ENCODE results near the gene DLX4.

The DLX4 gene

DNA sequence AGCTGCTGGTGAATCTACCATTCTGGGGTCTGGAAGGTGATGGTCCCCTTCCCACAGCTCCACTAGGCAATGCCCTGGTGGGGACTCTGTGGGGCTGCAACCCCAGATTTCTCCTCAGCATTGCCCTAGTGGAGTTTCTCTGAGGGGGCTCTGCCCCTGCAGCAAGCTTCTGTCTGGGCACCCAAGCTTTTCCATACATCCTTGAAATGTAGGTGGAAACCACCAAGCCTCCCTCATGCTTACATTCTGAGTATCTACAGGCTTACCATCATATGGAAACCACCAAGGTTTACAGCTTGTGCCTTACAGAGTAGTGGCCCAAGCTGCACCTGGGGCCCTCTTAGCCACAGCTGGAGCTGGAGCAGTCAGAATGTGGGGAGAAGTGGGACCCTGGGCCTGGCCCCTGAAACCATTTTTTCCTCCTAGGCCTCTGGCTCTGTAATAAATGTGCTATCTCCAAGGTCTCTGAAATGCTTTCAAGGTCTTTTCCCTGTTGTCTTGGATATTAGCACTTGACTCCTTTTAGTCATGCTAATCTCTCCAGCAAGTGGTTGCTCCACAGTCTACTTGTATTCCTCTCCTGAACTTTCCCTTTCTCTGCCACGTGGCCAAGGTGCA, 45.6 kb downstream of the DLX4 start:
- no peak for DNase-seq (ENCODE audit: low spot score)

DNA sequence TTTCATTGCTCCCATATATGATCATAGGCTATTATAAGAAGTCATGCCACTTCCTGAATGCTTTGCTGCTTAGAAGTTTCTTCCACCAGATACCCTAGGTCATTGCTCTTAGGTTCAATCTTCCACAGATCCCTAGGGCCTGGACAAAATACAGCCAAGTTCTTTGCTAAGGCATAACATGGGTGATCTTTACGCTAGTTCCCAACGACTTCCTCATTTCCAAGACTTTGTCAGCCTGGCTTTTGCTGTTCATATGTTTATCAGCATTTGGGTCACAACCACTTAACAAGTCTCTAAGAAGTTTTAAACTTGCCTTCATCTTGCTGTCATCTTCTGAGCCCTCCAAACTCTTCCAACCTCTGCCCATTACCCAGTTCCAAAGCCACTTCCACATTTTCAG, 46.2 kb downstream of the DLX4 start:
- no peak for DNase-seq (ENCODE audit: low spot score)

DNA sequence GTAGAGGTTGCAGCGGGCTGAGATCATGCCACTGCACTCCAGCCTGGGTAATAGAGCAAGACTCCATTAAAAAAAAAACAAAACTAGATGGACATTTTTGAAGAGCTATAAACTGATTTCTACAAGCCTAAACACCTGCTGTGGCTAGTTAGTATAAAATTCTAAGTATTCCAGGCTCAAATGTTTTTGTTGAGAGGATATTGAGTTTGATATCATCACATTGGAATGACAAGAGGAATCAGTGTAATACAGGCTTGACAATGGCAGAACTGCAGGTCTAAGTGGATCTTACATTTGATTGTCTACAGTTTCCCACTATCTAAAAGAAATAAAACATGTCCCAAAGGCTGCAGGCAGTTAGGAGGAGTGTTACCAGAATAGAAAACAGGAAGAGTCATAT, 49.9 kb downstream of the DLX4 start:
- no peak for DNase-seq (ENCODE audit: low spot score)

GRCh38 chr17:50020841-50021599, 52.0 kb downstream of the DLX4 start:
- no peak for DNase-seq (ENCODE audit: low spot score)

- DNase-seq (ENCODE audit: low spot score), result no peak
These were observed 52.8 kb downstream of the DLX4 start for GRCh38 chr17:50021681-50022370.

DNA sequence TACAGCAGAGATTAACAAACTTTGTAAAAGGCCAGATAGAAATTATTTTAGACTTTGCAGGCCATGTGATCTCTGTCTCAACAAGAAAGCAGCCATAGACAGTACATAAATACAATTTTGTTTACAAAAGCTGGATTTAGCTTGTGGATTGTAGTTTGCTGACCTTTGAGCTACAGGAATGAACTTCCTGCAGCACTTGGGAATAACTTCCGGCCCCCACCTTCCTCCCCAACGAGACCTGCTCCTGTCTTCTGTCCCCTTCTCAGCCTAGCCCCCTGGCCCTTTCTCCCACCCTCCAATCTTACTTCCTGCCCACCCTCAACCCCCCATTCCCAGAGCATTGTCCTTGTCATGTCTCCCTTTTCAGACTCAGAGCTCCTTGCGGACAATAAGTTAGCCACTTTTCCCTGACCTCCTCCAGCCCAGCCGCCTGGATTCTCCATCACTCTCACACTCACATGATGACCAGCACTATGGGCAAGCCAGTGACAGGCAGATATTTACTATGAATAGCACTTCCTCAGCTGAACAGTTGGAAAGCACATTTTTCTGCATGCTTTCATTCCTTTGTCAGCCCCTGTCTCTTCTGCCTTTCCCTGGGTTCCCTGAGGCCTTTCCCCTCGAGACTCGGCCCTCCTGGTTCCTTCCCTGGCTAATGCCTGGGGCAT, 53.6 kb downstream of the DLX4 start:
- DNase-seq (ENCODE audit: low spot score), result no peak

GRCh38 chr17:50023520-50023919, 54.5 kb downstream of the DLX4 start:
- DNase-seq (ENCODE audit: low spot score), result no peak
